NCI-H2029 treated with DMSO at 0.1 percent for 48 hours (cell line): ENCODE measurements around the gene CETN1.
A peak's percentile ranks its signal among the peaks of the same experiment; 100 is the strongest.

ENCODE experiments used
- DNase-seq: peaks from one replicate; lab custom pipeline; 2025; lab: John Stamatoyannopoulos, UW

The CETN1 gene

GRCh38 chr18:623761-624620 is 43.8 kb downstream of the CETN1 start:
- DNase-seq, result peak; percentile 28

DNA sequence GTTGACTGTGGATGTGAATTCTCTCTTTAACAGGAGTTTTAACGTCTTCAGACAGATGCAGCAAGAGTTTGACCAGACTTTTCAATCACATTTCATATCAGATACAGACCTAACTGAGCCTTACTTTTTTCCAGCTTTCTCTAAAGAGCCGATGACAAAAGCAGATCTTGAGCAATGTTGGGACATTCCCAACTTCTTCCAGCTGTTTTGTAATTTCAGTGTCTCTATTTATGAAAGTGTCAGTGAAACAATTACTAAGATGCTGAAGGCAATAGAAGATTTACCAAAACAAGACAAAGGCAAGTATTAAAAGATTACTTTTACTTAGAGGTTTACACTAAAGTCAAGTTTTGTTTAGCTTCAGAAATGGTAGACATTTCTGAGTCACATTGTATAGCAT is 47.1 kb downstream of the CETN1 start:
- DNase-seq, result no peak

DNA sequence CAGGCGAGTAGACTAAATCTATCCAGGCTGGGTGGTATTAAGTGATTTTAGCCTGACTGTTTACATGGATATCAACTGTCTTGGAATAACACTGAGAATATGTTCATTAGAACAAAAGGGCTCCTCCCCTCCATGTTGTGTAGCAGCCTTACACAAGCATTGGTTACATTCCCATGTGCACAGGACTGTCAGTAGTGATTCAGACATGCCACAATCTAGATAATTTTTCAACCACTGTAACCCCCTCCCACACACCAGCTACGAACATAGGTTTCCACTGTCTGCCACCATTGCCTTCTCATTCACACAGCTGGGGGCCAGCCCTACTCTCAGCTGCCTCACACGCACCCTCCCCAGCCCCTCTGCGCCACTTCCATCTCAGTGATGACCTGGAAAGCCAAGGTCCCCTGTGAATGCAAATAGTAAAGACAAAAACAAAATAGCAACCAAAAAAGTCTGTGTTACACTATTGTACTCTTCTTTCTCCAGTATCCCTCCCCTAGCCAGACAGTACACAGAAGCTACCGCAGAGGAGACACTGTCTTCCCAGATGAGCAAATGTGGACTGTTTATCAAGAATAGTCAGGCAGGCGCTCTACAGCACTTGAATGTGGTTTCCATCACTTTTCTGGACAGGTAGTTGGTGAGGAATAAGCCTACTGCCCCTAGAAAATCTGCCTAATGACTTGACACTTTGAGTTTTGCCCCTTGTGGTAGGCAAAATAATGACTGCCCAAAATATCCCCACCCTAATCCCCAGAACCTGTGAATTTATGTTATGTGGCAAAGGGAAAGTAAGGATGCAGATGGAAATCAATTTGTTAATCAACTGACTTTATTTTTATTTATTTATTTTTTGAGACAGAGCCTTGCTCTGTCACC is 49.3 kb downstream of the CETN1 start:
- DNase-seq, result no peak

GRCh38 chr18:631560-631959 is 51.4 kb downstream of the CETN1 start:
- no peak for DNase-seq
